PC-3 (cell line): Measurements from ENCODE around the gene COL15A1.

ENCODE experiments used
- CTCF ChIP-seq: fragments of 300-600 bp; sonication (generic); conservative IDR thresholded peaks from 2 replicates; pipeline ENCODE4 v1.5.1; 2017; ENCODE audit warnings: antibody characterized with exemption, low read depth, mild to moderate bottlenecking, low read length
- EZH2 ChIP-seq: fragments of 300-600 bp; sonication (generic); IDR thresholded peaks from one replicate; pipeline ENCODE4 v1.6.1; 2017; ENCODE audit warnings: antibody characterized with exemption, mild to moderate bottlenecking, low read length; ENCODE audit not compliant: unreplicated experiment
- EZH2phosphoT487 ChIP-seq: fragments of 300-600 bp; sonication (generic); IDR thresholded peaks from 2 replicates; pipeline ENCODE4 v1.6.1; 2018; ENCODE audit warnings: mild to moderate bottlenecking, antibody characterized with exemption, low read length, borderline replicate concordance

GRCh38 chr9:99112750-99113413 lies 169.2 kb downstream of the COL15A1 start:
- no peak for TF ChIP-seq CTCF
- TF ChIP-seq EZH2 = no peak
- no peak for TF ChIP-seq EZH2phosphoT487
